Stomach smooth muscle (tissue), 2 donors: ENCODE measurements around the gene WNT3A.
A peak's percentile ranks its signal among the peaks of the same experiment; 100 is the strongest.

Source experiments
- H3K27ac ChIP-seq: one replicate; pipeline ENCODE4 v1.7.0; 2013; ENCODE audit warnings: mild to moderate bottlenecking, low read length, inconsistent platforms
- H3K27me3 ChIP-seq, 2 donors: one replicate each; pipeline ENCODE4 v1.7.0; 2013; ENCODE audit warnings: low read length in 2 of 2; ENCODE audit not compliant: insufficient read depth in 2 of 2, control insufficient read depth in 1 of 2
- H3K36me3 ChIP-seq, 2 donors: one replicate each; pipeline ENCODE4 v1.7.0; 2013; ENCODE audit warnings: low read length in 2 of 2; ENCODE audit not compliant: control insufficient read depth in 2 of 2, insufficient read depth in 2 of 2
- H3K4me1 ChIP-seq: one replicate; pipeline ENCODE4 v1.7.0; 2013; ENCODE audit warnings: low read length; ENCODE audit not compliant: control insufficient read depth, insufficient read depth
- H3K4me3 ChIP-seq, 2 donors: one replicate each; pipeline ENCODE4 v1.7.0; 2013; ENCODE audit warnings: low read length in 2 of 2
- H3K9ac ChIP-seq, 2 donors: one replicate each; pipeline ENCODE4 v1.7.0; 2013; ENCODE audit warnings: low read length in 2 of 2, mild to moderate bottlenecking in 1 of 2
- H3K9me3 ChIP-seq, 2 donors: one replicate each; pipeline ENCODE4 v1.7.0; 2013; ENCODE audit warnings: low read length in 2 of 2; ENCODE audit not compliant: control insufficient read depth in 2 of 2
- donor health status: healthy.
- donor health status: Pancreatic carcinoma.

Gene WNT3A

DNA sequence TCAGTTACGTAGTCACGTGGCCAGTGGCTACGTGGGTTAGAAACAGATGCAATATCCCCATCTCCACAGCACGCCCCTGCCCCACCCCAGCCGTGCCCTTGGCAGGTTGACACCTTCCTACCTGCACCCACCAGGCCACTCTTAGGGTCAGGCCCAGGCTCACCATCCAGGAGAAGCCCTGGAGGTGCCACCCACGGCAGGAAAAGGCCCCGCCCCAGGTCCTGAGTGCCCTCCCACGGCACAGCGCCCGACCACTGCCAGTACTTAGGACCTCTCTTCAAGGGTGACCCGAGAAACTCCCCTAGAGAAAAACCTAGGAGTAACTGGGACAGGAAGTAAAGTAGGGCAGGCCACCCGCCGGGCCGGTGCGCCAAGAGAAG is 94.8 kb downstream of the WNT3A start:
- Histone ChIP-seq H3K36me3 (peaks cover 22 to 38% of the 10 kb centered on the region in 2 donors), H3K4me1 (peaks cover 29% of the 10 kb centered on the region), H3K4me3 (peak overlapping the region in 1 of 2 donors; percentile 88), H3K9ac (no peak overlapping the region), H3K27me3 (no peaks in the 10 kb centered on the region), H3K27ac (peak overlapping the region; percentile 11), H3K9me3 (no peaks in the 10 kb centered on the region)

DNA sequence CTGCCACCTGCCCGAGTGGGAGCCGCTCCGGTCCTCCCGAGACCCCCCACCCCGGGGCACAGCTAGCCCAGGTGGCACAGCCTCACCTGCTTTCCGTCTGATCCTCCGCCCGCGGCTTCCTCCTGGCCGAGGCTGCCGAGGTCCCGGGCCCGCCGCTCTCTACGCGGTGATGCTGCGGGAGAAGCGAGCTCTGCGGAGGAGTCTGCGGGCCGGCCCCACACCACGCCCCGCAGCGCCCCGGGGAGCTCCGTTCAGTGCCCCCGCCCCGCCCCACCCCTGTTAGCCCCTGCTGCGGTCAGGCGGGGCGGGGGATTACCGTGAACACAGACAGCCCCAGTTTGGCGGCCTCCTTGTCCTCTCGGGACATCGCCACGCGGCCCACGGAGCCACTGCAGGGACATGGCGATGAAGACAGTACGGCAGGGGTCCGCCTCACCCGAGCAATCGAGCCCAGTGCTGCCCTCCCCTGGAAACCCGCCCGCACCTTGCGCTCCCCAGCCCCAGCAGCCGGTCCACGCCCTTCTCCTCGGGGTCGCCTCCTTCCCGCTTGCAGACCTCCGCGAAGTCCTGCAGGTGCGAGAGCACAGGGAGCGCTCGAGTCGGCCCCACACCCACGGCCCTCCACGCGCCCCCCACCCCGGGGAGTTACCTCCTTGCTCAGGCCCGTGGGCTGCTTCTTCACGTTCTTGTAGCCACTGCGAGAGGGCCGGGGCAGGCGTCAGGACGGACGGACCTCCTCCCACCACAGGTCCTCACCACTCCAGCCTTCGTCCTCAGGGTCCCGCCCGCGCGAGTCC is 95.4 kb downstream of the WNT3A start:
- peaks cover 26% of the 10 kb centered on the region for H3K4me1 ChIP-seq
- peak overlapping the region in 1 of 2 donors; percentile 33 for H3K9ac ChIP-seq
- H3K27ac ChIP-seq = peak overlapping the region; percentile 85
- H3K4me3 ChIP-seq = peak overlapping the region; percentile 49 to 88
- peaks cover 22 to 39% of the 10 kb centered on the region in 2 donors for H3K36me3 ChIP-seq
- no peaks in the 10 kb centered on the region for H3K9me3 ChIP-seq
- no peaks in the 10 kb centered on the region for H3K27me3 ChIP-seq

DNA sequence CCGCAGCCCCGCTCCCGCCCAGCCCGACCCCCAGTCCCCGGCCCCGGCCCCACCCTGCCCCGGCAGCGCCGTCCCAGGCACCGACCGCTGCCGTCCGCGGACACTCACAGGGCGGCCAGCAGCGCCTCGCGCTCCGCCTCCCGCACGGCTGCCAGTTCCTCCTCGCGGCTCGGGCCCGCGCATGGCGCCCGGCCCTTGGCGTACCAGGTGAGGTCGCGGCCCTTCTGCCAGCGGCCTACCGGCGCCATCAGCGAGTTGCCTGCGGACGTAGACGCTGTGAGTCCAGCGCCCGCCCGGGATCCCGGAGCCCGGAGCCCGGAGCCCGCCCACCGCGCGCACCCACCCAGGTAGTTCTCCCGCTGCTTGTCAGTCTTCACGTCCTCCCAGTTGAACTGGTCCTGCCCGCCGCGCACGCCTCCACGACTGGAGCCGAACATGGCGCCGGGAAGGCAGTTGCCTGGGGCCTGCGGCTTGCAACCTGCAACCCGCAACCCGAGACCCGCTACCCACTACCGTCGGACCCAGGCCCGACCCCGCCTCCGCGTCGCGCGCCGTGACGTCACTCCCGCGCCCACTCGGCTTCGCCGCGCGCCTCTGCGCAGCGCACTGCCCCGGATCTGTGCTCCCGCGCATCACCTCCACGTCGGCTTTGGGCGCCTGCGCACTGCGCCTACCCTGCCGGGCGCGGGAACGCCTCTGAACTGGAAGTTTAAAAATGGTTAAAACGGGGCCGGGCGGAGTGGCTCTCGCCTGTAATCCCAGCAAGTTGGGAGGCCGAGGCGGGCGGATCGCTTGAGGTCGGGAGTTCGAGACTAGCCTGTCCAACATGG is 96.2 kb downstream of the WNT3A start, which contains the start of gene C1orf35:
C1orf35 (minus strand) TSS at position 535 of the 830 bp plus-strand sequence; CDS start at position 437, 98 bp downstream.
- Histone ChIP-seq H3K4me3 (peak within 1 kb of the TSS; percentile 81 to 88), H3K27ac (peak within 1 kb of the TSS; percentile 85), H3K4me1 (peaks cover 31% of the 10 kb centered on the region), H3K9me3 (no peaks in the 10 kb centered on the region), H3K9ac (peak within 1 kb of the TSS; percentile 61 to 76), H3K36me3 (peaks cover 21 to 32% of the 10 kb centered on the region in 2 donors), H3K27me3 (no peaks in the 10 kb centered on the region)

DNA sequence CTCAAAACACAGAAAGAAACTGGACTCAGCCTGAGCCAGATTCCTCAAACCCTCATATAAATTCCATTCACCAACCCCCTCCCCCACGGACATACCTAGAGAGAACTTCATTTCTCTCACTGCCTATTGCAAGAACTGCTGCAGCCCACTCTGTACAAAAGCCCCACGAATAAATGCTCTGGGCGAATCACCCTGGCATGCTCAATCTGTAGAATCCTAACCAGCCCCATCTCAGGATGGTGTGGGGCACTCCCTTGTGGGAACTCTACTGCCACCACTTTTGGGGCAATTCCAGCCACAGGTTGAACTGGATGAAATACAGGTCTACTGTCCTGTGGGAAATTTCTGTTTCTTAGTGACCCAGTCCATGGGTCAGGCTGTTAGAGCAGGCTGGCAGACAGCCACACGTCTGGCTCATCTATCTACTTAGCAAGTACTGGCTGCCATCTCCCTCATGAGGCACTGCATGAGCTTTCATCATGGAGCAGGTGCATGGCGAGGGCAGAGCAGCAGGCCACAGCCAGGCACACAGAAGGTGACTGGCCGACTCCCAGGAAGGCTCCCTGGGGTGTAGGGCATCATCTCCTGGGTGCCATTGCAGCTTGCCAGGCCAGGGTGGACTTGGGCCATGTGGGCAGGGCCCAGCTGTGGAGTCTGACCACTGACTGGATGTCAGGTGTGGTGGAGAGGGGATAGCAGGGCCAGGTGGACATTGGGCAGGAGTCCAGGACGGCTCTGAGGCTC is 97.9 kb downstream of the WNT3A start:
- Histone ChIP-seq H3K4me1 (peaks cover 43% of the 10 kb centered on the region), H3K27ac (no peak overlapping the region), H3K36me3 (peaks cover 12 to 18% of the 10 kb centered on the region in 2 donors), H3K4me3 (no peak overlapping the region), H3K9me3 (no peaks in the 10 kb centered on the region), H3K27me3 (no peaks in the 10 kb centered on the region), H3K9ac (no peak overlapping the region)

DNA sequence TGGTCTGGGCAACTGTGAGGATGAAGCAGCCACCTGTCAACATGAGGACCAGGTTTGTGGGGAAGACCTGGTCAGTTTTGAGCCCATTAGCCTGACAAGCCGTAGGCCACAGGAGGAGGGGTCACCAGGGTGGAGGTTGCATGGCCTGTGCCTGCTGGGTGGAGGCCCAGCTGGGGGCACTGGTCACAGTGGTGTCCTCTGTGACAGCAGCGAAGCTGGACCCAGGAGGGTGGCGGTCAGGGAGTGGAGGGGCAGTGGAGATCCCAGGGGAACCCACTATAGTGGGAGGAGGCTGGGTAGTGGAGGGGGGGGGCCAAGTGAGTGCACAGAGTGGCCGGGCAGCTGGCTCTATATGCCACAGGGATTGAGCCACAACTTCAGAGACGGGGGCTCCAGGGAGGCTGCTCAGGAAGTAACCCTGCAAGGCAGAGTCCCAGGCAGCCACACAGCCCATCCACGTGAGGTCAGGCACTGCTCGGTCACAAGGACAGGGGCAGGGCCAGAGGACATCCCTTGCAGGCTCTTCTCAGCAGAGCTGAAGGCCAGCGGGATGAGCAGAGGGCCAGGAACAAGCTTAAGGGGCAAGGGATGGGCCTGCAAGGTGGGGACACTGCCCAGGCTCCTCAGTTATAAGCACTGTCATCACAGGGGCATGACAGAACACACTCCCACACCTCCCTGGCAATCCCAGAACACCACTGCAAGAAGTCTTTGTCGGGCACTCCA is 98.6 kb downstream of the WNT3A start:
- Histone ChIP-seq H3K4me3 (no peak overlapping the region), H3K36me3 (peaks cover 9 to 12% of the 10 kb centered on the region in 2 donors), H3K9ac (no peak overlapping the region), H3K27ac (no peak overlapping the region), H3K27me3 (no peaks in the 10 kb centered on the region), H3K4me1 (peaks cover 51% of the 10 kb centered on the region), H3K9me3 (no peaks in the 10 kb centered on the region)

DNA sequence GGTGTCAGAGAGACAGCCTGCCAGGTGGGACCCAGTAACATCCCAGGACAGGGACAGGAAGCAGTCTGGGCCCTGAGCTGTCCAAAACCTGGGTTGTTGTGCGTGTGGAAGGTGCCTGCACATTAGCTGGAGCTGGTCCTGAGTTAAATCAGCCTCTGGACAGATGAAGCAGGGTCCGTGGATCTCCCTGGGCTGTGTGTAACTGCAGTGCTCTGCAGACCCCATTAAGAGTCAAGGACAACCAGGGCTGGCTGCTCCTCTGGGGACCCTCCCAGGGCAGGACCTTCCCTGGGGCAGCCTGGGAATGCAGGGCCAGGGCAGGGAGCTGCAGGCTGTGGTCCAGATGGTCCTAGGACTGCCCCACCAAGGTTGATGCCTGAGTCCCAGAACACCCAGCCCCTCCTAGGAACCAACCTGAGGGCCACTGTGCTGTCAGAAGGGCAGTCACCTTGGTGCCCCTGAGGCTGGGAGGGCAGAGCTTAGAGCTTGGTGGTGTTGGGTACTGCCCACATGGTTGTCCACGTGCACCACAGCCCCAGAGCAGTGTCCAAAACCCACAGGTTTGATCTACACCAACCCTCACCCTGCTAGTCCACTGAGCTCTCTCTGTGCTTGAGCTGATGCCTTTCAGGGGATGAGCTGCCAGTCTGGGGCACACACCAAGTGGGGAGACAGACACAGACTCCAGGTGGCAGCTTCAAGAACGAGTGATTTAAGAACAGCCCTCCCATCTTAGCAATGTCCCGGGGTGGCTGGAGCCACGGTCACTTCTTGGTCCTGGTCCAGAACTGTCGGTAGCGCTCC is 99.4 kb downstream of the WNT3A start:
- peaks cover 4 to 10% of the 10 kb centered on the region in 2 donors for H3K36me3 ChIP-seq
- H3K4me1 ChIP-seq = peaks cover 48% of the 10 kb centered on the region
- H3K27me3 ChIP-seq = no peaks in the 10 kb centered on the region
- H3K9me3 ChIP-seq = no peaks in the 10 kb centered on the region
- no peak overlapping the region for H3K4me3 ChIP-seq
- H3K27ac ChIP-seq = no peak overlapping the region
- H3K9ac ChIP-seq = no peak overlapping the region

DNA sequence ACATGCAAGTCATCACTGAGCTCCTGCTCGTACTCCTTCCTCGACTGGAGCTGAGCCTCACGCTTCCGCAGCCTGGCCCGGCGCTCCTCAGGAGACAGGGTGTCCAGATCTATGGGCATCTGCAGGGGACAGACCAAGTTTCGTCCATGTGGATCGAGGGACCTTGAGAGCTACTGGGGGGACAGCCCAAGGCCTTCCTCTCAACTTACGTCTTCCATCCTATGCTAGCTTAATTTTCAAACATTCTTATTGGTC is 99.9 kb downstream of the WNT3A start:
- Histone ChIP-seq H3K27ac (no peak overlapping the region), H3K9ac (no peak overlapping the region), H3K4me3 (no peak overlapping the region), H3K27me3 (no peaks in the 10 kb centered on the region), H3K9me3 (no peaks in the 10 kb centered on the region), H3K4me1 (peaks cover 43% of the 10 kb centered on the region), H3K36me3 (peaks cover 4 to 10% of the 10 kb centered on the region in 2 donors)

DNA sequence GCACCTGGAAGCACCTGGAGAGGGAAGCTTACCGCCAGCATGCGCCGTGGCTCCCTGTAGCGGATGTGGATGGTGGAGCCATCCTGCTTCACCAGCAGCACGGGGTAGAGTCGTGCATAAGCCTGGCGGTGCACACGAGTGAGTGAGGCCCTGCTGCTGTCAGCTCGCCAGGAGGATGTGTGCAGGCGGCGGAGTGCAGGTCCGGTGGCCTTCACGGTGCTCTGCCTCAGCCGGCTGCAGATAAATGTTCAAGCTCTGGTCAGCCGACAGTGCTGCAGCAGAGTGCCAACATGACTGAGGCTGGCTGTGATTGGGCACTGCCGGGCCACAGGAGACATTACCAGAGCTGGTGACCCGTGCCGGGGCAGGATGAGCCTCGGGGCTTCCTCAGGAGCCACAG is 100.8 kb downstream of the WNT3A start:
- Histone ChIP-seq H3K27me3 (no peaks in the 10 kb centered on the region), H3K9me3 (no peaks in the 10 kb centered on the region), H3K4me1 (peaks cover 35% of the 10 kb centered on the region), H3K4me3 (no peak overlapping the region), H3K36me3 (peaks cover 4 to 10% of the 10 kb centered on the region in 2 donors), H3K9ac (no peak overlapping the region), H3K27ac (no peak overlapping the region)

DNA sequence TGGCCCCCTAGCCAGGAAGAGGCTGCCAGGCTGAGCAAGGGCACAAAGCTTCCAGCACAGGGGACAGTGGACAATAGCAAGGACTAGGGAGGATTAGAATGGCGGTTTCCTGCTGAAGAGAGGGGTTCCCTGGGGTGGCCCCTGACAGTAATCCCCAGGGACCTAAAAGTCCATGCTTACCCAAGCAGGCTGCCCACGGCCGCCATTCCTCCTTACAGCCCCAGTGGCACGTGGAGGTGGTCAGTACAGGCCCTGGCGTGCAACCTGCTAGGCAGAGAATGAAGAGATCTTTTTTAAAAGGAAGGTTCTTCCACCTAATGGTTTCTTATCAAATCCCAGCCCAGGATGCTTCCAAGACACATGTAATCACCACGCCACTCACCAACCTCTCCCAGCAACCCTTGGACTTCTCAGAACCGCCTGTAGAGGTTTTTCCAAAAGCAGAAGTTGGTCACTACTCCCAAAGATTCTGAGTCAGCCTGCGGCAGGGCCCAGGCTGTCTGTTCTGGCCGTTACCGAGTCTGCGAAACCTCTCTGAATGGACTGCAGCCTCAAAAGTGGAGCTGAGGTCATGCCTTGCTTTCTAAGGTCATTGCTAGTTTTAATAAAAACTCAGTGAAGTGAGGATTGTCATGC is 101.4 kb downstream of the WNT3A start:
- H3K27me3 ChIP-seq = no peaks in the 10 kb centered on the region
- peaks cover 35% of the 10 kb centered on the region for H3K4me1 ChIP-seq
- H3K27ac ChIP-seq = peak overlapping the region; percentile 92
- peak overlapping the region; percentile 90 to 94 for H3K4me3 ChIP-seq
- peaks cover 4 to 10% of the 10 kb centered on the region in 2 donors for H3K36me3 ChIP-seq
- H3K9ac ChIP-seq = peak overlapping the region; percentile 94 to 97
- no peaks in the 10 kb centered on the region for H3K9me3 ChIP-seq
